ENCODE results near the gene PLEKHA7.
A peak's percentile ranks its signal among the peaks of the same experiment; 100 is the strongest.
"Not testable (repeated sequence)": the region's sequence is repeated elsewhere in the genome, so short reads cannot be mapped to it uniquely, and the experiment has no call there.

PLEKHA7 gene

GRCh38 chr11:17004486-17005148 lies 9.6 kb downstream of the PLEKHA7 start:
- no peak for DNase-seq

DNA sequence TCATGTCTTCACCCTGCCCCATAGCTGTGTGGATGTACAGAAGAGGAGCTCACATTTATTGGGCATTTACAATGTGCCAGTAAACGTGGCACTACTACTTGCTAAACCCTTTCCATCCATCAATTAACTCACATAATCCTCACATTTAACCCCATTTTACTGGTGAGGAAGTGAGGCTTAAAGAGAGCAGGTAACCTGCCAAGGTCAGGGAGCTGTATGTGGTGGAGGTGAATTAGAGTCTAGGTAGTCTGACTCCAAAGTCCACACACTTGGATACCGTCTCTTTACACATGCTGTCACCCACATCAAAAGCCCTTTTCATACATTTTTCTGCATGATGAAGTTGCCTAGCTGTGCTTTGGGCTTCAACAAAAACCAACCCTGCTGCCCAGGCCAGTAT lies 10.8 kb downstream of the PLEKHA7 start:
- DNase-seq = no peak

- DNase-seq = no peak
Observed at GRCh38 chr11:17002543-17002942, 11.7 kb downstream of the PLEKHA7 start.

DNA sequence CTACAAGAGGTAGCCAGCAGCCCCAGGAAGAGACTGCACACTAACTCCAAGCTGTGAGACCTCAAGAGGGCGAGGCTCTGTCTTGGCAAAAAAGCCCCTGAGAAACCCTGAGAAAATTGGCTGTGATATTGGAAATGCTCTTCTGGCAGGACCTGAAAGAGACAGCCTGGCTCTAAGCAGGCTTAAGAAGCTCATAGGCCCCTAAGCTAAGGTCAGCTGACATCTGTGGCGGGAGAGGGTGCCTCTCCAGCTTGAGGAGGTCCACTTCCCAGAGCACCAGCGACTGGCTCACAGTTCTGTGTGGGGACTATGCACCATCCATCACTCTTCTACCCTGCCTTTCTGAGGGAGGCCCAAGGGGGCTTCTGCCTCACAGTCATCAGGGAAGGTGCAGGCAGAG lies 12.4 kb downstream of the PLEKHA7 start:
- DNase-seq = no peak

GRCh38 chr11:17000987-17001386 lies 13.2 kb downstream of the PLEKHA7 start:
- no peak for DNase-seq

- not testable (repeated sequence) for DNase-seq
Observed at GRCh38 chr11:17000253-17000652, 14.0 kb downstream of the PLEKHA7 start.

GRCh38 chr11:16999116-16999515 lies 15.1 kb downstream of the PLEKHA7 start:
- no peak for DNase-seq

DNA sequence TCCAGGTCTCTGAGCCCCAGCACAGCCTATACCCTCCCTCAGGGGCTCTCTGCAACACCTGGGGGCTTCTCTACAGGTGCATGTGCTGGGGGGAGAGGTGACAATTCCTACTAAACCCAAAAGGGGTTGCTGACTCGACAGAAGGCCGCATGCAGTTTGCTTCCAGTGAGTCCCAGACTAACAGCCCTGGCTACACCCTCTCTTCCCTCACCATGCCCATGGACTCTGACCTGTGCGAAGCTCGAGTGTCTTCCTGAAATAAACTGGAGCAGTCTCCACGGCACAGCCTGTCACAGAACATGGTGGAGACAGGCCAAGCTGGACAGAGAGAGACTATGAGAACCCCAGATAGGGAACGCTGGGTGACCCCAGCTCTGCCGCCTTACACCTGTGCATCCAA lies 16.6 kb downstream of the PLEKHA7 start:
- no peak for DNase-seq

DNA sequence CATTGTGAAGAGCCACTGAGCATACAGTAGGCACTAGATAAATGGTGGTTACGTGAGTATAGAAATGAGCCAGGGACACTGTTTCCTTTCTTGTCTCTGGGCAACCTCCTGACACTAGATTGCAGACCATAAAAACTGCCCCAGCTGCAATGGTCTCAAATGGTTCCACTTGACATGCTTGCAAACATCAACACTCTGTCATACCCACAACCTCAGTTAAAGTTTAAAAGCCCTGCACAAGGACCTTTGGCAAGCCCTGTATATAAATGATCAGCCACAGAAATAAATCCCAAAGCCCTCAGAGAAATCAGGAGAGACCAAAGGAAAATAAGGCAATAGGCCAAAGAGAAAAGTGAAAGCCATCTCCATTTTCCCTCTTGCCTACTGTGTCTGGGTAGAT lies 20.7 kb downstream of the PLEKHA7 start:
- no peak for DNase-seq

DNA sequence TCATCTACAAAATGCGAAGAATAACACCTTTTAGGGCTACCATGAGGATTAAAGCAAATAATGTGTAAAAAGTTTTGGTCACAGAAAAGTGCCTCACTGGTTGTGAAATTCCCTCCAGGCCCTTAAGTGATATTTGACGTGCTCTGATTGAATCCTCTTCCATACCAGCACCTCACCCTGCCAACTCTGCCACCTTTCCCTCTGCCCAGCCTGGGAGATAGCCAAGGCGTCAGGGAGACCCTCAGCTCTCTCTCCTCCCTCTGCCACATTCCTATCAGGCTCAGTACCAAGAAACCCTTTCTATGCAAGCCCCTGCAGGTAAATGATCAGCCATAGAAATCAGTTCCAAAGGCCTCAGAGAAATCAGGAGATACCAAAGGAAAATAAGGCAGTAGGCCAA lies 21.4 kb downstream of the PLEKHA7 start:
- DNase-seq = no peak

- DNase-seq = no peak
Observed at GRCh38 chr11:16989554-16989953, 24.7 kb downstream of the PLEKHA7 start.

DNA sequence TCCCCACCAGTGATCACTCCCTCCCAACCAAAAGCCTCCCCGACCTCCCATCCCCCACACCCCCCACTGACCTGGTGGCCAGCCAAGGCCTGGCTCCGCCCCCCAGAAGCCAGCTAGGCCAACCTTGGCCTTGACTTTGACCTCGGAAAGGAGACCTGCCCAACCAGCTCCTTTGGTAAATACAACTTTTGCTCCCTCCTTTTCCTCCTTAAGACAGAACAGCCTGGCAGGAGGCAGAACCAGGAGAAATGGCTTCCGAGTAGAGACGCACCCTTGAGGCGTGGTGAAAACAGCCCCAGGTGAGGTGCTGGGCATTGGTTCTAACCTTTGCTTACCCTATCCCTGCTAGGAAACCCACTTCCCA lies 27.0 kb downstream of the PLEKHA7 start:
- no peak for DNase-seq

GRCh38 chr11:16986434-16987204 lies 27.6 kb downstream of the PLEKHA7 start:
- DNase-seq = peak; percentile 78

DNA sequence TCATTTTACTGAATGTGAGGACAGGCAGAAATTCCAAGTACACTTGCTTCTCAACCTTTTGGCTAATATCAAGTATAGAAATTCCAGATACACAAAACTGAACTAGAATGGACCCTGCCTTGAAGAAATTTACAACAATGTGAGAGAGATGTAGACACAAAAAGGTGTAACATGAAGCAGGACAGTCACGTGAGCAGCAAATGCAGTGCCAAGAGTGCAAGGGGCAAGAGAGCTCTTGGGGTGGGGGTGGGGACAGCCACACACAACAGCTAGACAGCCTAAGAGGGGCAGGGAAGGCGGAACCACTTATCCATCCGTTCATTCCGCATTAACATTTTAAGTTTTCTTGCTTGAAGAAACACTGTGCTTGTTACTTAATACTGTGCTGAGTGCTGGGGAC lies 28.9 kb downstream of the PLEKHA7 start:
- no peak for DNase-seq

- DNase-seq = no peak
Observed at GRCh38 chr11:16984229-16984628, 30.0 kb downstream of the PLEKHA7 start.

GRCh38 chr11:16982809-16983208 lies 31.4 kb downstream of the PLEKHA7 start:
- no peak for DNase-seq

DNA sequence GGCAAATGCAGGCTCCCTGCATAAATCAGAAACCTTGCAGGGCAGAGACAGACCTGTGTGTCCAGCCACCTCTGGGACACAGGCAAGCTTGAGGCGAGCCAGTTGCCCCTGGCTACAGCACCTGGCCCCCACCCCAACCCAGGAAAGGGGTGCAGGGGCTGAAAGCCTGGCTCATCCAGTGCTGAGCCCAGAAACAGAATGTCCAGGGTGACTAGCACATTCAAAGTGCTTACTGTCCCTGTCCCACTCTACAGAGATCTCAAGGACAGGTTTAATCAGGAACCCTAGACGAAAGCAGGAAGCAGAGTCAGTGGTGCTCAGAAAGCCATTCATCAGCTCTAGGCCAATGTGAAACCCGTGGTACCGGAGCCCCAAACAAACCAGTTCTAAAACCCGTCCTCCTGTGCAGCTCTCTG lies 31.9 kb downstream of the PLEKHA7 start:
- DNase-seq = no peak

DNA sequence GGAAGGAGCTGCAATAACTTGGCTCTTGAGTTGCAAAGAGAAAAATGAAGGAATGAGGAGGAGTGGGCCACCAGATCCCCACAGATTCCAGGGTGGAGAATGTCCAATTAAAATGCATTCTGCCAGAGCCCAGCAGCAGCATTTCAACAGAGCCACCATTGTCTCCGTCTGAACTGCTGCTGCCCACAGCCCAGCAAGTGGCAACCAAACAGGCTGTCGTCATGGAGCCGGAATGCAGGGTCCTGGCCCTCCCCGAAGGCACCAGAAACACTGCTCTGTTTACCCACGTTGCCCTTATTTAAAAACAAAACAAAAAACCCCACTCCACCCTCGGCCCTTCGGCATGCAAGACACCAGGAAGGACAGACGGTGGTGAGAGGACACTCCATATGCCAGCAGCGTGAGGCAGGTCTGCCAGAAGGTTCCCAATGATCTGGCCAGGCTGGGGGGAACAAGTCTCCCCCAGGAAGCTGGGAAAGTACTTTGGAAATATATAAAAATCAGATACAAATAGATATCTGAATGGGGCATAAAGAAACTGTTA lies 32.5 kb downstream of the PLEKHA7 start:
- no peak for DNase-seq

DNA sequence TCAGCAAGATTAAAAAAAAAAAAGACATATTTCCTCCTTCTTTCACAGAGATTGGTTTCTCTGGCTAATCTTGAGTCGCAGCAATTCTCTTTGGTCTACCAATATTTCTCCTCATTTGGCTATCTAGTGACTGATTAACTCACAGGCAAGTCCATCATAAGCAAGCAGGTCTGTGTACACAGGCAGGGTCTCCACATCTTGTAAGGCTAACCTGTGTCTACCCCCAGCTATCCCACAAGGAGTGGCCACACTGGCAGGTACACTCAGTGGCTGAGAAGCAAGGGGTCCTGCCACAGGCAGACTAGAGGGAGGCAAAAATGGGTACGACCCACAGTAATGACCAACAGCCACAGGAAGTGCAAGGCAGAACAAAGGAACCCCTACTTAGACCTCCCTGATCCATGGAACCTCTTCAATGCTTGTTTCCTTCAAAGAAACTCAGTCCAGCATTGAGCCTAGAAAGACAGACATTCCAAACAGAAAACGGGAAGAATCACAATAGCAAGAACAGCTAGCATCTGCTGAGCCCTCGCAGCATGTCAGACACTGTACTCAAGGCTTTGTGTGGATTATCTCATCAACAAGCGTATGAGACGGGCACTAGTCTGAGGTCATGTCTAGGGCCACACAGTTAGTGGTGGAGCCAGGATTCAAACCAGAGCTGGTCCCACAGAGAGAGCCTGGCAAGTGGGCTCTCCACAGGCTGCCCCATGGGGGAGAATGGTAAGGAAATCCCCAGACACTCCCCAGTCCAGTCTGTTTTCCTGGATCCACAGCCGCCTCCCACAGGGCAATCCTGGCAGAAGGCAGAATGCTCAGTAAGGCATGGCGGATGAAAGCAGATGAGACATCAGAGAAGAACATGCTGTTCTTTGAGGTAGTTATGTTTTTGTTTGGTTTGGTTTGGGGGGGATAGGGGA lies 34.3 kb downstream of the PLEKHA7 start:
- no peak for DNase-seq

DNA sequence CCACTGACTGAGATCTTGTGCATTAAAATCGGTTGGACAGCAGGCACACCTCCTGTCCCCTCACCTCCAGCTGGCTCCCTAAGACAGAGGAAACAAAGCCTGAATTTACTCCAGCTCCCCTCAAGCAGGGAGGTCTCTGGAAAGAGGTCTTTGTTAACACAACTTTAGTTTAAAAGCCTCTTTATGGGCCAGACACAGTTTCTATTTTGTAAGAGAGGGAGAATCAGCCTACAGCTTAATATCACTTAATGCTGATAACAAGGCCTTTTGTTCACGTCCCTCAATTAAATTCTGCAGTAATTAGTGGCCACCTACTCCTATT lies 36.3 kb downstream of the PLEKHA7 start:
- no peak for DNase-seq

- no peak for DNase-seq
Observed at GRCh38 chr11:16977136-16977993, 36.8 kb downstream of the PLEKHA7 start.

DNA sequence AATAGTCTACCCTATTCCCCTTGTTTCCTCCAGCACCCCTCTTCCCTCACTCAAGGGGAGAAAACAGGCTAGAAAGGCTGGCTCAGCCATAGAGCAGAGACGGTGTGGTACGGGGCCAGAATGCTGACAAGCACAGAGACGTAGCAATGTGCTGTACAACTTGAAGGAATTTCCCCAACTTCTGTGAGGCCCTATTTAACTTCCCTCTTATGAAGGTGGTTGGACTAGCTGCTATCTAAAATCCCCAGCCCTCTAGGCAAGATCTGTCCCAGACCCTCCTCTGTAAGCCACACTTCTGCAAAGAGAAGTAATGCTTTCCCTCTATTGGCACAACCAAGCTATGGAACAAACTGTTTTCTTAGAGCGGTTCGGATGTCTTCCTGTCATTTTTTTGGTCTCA lies 37.8 kb downstream of the PLEKHA7 start:
- DNase-seq = no peak

DNA sequence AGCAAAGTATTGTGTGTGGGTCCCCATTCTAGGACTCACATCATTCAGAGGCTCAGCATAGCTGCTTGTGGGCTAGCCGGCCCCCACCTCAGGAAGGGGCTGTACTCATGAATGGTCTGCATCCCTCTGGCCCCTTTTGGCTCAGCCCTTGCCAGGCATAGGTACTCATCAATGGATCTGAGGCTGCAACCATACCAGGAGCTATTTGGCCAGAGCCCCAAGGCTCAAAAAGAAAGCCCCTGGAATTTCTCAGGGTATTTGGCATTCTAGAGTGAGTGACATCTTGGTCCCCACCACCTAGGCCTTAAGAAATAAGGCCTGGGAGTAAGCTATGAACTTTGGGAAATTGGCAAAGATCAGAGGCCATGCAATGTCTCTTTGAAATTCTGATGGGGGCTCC lies 38.3 kb downstream of the PLEKHA7 start:
- DNase-seq = no peak
